IPS-NIHi7 (cell line): ENCODE measurements around the gene WNK2.

ENCODE experiments used
- DNase-seq: peaks from one replicate; pipeline ENCODE4 v3.0.0; 2012; ENCODE audit warnings: mixed read lengths; ENCODE audit errors: extremely low spot score

The WNK2 gene

GRCh38 chr9:93200449-93200742 is 16.5 kb downstream of the WNK2 start:
- DNase-seq: no peak

GRCh38 chr9:93200989-93201334 is 17.0 kb downstream of the WNK2 start:
- DNase-seq: no peak

- DNase-seq: no peak
Measured at GRCh38 chr9:93203026-93203717, 19.2 kb downstream of the WNK2 start.

- no peak for DNase-seq
Measured at GRCh38 chr9:93203718-93204469, 20.0 kb downstream of the WNK2 start.

- DNase-seq: no peak
Measured at GRCh38 chr9:93204470-93205043, 20.6 kb downstream of the WNK2 start.

GRCh38 chr9:93205045-93205768 is 21.3 kb downstream of the WNK2 start:
- no peak for DNase-seq

GRCh38 chr9:93205896-93206575 is 22.1 kb downstream of the WNK2 start:
- no peak for DNase-seq

GRCh38 chr9:93206576-93207155 is 22.7 kb downstream of the WNK2 start:
- no peak for DNase-seq

- DNase-seq: no peak
Measured at GRCh38 chr9:93207326-93207814, 23.4 kb downstream of the WNK2 start.

GRCh38 chr9:93207860-93208734 is 24.2 kb downstream of the WNK2 start:
- no peak for DNase-seq

- no peak for DNase-seq
Measured at GRCh38 chr9:93209097-93209496, 25.2 kb downstream of the WNK2 start.

- no peak for DNase-seq
Measured at GRCh38 chr9:93209576-93210323, 25.8 kb downstream of the WNK2 start.

GRCh38 chr9:93210324-93210973 is 26.5 kb downstream of the WNK2 start:
- no peak for DNase-seq

GRCh38 chr9:93210974-93211653 is 27.2 kb downstream of the WNK2 start:
- DNase-seq: no peak

- DNase-seq: no peak
Measured at GRCh38 chr9:93211654-93212001, 27.7 kb downstream of the WNK2 start.

GRCh38 chr9:93212409-93212808 is 28.5 kb downstream of the WNK2 start:
- no peak for DNase-seq

GRCh38 chr9:93216073-93216365 is 32.1 kb downstream of the WNK2 start:
- no peak for DNase-seq

- DNase-seq: no peak
Measured at GRCh38 chr9:93217706-93218105, 33.8 kb downstream of the WNK2 start.

- DNase-seq: no peak
Measured at GRCh38 chr9:93218161-93218560, 34.2 kb downstream of the WNK2 start.
